ENCODE results near the gene CHMP4B.

CHMP4B gene

DNA sequence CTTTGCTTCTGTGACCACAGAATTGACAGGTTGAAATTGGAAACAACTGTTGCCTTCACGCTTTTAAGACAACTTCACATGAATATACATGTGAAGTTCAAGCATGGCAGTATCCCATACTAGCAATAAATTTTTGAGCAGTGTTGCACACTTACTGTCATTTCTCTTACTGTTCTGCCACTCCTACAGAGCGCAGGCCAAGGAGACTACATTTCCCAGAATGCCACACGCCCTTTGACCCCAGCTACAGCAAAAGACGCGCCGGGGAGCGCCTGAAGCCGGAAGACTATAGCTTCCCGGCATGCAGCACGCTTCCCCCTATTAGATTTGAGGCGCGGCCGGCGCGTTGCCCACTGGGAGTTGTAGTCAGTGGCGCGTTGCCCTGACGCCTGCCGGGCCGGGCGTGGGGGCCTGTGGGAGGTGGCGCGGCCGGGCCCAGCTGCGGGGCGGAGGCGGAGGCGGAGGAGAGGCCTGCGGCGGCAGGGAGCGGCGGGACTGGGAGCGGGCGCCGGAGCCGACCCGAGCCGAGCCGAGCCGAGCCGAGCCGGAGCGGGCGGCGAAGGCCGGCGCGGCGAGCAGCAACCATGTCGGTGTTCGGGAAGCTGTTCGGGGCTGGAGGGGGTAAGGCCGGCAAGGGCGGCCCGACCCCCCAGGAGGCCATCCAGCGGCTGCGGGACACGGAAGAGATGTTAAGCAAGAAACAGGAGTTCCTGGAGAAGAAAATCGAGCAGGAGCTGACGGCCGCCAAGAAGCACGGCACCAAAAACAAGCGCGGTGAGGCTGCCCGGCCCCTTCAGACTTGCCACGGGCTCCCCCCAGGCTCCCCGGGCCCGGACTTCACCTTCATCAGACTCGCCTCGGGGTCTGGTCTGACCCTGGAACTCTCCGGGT is at the start of gene CHMP4B:
Gene CHMP4B, plus strand, starts transcription at position 464 of the 891 bp plus-strand sequence. Its CDS starts 121 bp downstream, at position 585.
- peak; percentile 95 for DNase-seq

GRCh38 chr20:33761698-33762250 is 49.4 kb upstream of the CHMP4B start:
- no peak for DNase-seq

DNA sequence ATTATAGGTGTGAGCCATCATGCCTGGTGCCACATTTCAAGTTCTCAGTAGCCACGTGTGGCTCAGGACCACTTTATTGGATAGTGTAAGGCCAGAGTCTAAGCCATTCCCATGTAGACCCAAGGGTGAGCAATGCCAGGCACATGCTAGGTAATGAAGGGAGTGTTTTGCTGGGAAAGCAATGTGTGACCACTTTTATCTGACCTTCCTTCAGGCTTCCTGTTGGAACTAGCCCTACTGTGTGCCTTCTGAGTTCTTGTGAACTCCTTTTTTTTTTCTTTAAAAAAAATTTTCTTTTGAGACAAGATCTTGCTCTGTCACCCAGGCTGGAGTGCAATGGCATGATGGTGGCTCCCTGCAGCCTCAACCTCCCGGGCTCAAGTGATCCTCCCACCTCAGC is 46.0 kb upstream of the CHMP4B start:
- no peak for DNase-seq

GRCh38 chr20:33765592-33765991 is 45.6 kb upstream of the CHMP4B start:
- DNase-seq: no peak

- DNase-seq: no peak
Observed at GRCh38 chr20:33766686-33767085, 44.5 kb upstream of the CHMP4B start.

- no peak for DNase-seq
Observed at GRCh38 chr20:33767777-33768138, 43.4 kb upstream of the CHMP4B start.

DNA sequence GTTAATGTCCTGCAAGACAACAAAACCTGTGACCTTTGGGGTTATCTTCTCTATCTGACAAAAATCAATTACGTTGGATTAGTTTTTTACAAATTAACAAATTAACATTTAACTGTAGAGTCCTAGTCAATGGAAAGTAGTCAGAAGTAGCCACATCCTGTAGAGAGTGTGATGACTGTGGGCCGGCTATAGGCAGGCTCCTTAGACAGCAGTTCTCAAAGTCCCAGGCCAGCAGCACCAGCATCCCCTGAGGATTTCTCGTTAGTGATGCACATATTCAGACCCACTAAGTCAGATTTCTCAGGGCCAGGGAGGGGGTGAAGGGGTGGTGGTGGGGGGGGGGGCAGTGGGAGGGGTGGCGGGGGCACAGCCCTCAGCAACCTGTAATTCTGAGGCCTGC is 42.1 kb upstream of the CHMP4B start:
- no peak for DNase-seq

DNA sequence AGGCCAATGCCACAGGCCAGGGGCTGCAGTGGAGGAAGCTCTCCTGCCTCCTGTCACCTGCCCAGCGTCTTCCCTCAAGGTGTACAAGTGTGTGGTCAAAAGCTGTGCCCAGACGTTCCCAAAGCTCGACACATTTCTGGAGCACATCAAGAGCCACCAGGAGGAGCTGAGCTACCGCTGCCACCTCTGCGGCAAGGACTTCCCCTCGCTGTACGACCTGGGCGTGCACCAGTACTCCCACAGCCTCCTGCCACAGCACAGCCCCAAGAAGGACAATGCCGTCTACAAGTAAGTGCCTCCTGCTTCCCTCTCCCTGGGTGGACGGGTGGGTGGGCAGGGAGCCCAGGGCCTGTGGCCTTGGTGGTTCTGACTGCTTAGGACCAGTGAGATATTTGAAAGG is 41.1 kb upstream of the CHMP4B start:
- no peak for DNase-seq

- DNase-seq: no peak
Observed at GRCh38 chr20:33771938-33772337, 39.2 kb upstream of the CHMP4B start.

GRCh38 chr20:33772439-33772838 is 38.7 kb upstream of the CHMP4B start:
- DNase-seq: no peak

GRCh38 chr20:33773412-33774089 is 37.6 kb upstream of the CHMP4B start:
- no peak for DNase-seq

DNA sequence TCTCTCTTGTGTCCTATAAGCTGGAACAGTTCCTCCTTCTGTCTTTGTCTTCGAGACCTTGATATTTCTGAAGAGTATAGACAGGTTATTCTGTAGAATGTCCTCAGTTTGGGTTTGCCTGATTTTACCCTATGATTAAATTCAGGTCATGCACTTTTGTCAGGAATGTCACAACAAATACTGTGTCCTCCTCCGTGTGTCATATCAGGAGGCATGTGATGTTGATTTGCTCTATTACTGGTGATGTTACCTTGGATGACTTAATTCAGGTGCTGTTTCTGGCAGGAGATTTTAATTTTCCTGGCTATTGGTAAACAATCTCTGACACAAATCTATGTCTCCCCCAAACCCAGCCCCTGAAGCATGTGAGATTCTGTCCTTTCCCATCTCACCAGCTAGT is 33.3 kb upstream of the CHMP4B start:
- DNase-seq: no peak

DNA sequence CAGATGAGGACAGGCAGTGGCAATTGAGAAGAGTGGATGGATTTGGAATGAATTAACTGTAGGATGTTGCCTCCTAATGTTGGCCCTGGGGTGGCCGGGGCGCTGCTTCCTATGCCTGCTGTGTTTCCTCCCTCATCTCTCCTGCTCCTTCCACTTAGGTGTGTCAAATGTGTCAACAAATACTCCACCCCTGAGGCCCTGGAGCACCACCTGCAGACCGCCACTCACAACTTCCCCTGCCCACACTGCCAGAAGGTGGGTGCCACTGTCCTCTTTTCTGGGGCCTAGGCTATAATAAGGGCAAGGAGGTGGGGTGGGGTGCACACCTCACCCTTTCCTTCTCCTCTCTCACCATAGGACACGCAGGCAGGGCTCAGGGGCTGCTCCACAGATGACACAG is 30.0 kb upstream of the CHMP4B start:
- no peak for DNase-seq

GRCh38 chr20:33781945-33782344 is 29.2 kb upstream of the CHMP4B start:
- no peak for DNase-seq

- no peak for DNase-seq
Observed at GRCh38 chr20:33783256-33783655, 27.9 kb upstream of the CHMP4B start.

- no peak for DNase-seq
Observed at GRCh38 chr20:33783818-33784217, 27.3 kb upstream of the CHMP4B start.

DNA sequence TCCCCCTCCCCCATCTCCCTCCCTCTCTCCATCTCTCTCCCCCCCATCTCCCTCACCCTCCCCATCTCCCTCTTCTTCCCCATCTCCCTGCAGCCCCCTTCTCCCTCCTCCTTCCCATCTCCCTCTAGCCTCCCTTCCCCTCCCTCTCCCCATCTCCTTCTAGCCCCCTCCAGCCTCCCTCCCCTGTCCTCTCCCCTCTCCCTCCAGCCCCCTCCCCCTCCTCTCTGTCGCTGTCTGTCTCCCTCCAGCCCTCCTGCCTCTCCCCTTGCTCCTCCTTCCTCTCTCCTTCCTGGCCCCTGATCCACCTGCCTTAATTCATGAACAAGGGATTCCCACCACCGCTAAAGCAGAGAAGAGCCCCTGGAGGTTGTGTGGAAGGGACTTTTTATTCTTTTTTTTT is 26.9 kb upstream of the CHMP4B start:
- DNase-seq: no peak

DNA sequence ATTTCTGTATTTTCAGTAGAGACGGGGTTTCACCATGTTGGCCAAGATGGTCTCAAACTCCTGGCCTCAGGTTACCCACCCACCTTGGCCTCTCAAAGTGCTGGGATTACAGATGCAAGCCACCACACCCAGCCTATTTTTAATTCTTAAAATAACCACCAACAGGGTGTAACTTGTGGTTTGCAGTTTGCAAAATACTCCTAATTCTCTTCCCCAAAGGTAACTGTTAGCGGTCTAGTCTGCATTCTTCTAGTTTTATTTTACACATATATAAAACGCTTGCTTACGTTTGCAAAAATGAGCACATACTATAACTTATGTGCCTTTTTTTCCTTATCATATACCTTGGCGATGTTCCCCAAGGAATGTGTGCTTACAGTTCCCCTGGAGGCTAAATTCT is 25.6 kb upstream of the CHMP4B start:
- DNase-seq: no peak

GRCh38 chr20:33787253-33787891 is 23.8 kb upstream of the CHMP4B start:
- DNase-seq: no peak

GRCh38 chr20:33788351-33789049 is 22.6 kb upstream of the CHMP4B start:
- no peak for DNase-seq

DNA sequence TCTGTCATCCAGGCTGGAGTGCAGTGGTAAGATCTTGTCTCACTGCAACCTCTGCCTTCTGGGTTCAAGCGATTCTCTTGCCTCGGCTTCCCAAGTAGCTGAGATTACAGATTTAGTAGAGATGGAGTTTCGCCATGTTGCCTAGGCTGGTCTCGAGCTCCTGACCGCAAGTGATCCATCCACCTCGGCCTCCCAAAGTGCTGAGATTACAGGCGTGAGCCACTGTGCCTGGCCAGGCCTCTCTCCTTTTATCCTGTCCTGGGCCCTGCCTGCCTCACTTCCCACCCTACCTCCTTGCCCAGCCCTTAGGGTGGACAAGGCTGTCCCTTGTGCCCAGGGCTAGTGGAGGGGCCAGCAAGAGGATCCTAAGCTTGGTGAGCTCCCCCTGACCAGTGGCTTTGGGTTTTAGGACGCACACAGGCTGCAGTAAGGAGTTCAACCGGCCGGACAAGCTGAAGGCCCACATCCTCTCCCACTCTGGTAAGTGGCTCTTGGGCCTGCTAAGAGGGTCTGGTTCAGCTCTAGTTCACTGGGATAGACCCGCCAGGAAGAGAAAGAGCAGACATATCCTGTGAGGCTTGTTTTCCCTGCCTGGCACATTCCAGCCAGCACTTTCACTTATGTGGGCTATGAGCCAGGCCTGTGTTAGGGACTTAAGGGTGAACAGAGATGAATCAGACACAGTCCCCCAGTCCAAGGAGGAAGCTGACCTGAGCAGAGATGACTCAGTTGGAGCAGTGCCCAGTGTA is 21.9 kb upstream of the CHMP4B start:
- no peak for DNase-seq

DNA sequence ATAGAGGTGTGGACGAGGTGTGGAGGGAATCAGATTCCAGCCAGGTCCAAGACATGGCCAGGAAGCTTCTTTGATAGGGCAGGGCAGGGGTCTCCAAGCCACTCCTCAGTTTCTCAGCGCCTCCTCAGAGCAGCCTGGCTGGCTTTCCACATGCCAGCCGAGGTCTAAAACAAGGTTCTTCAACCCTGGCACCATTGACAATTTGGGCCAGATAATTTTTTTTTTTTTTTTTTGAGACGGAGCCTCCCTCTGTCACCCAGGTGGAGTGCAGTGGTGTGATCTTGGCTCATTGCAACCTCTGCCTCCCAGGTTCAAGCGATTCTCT is 21.3 kb upstream of the CHMP4B start:
- DNase-seq: no peak
